CD4-positive, CD25-positive, alpha-beta regulatory T cell (primary cell): ENCODE data around the gene FAM174C. TPM values are rescaled to one million over a fixed set of nuclear protein-coding genes. Genes with fewer than 3 reads are reported as not detected.

Source experiments
- ATAC-seq, 2 donors: fragments of 150-1000 bp; cut with Tn5 transposase; one replicate each; pipeline ENCODE4 v1.10.0; 2021; ENCODE audit warnings: low read depth in 2 of 2, moderate number of reproducible peaks in 2 of 2, moderate library complexity in 1 of 2
- DNase-seq, 3 donors: peaks; one replicate each; pipeline versions ENCODE4 v3.0.0 to v3.0.0-alpha.2; 2012 to 2022; ENCODE audit warnings: mixed read lengths in 1 of 3
- H3K27ac ChIP-seq: one replicate; pipeline ENCODE4 v1.7.0; 2013; ENCODE audit warnings: mild to moderate bottlenecking, low read length; ENCODE audit not compliant: insufficient read depth, poor library complexity, severe bottlenecking
- H3K27me3 ChIP-seq: one replicate; pipeline ENCODE4 v1.7.0; 2013; ENCODE audit warnings: low read length; ENCODE audit not compliant: control insufficient read depth, insufficient read depth
- H3K36me3 ChIP-seq: one replicate; pipeline ENCODE4 v1.7.0; 2013; ENCODE audit warnings: mild to moderate bottlenecking, low read length, moderate library complexity; ENCODE audit not compliant: control insufficient read depth, insufficient read depth
- H3K4me1 ChIP-seq: 2 replicates; pipeline ENCODE4 v1.7.0; 2013; ENCODE audit warnings: mild to moderate bottlenecking, low read length; ENCODE audit not compliant: insufficient read depth, control insufficient read depth, poor library complexity, severe bottlenecking
- H3K4me3 ChIP-seq: one replicate; pipeline ENCODE4 v1.7.0; 2013; ENCODE audit warnings: low read depth, mild to moderate bottlenecking, low read length, moderate library complexity
- H3K9me3 ChIP-seq, 2 experiments: 1 replicate in 1 of 2; 2 replicates in 1 of 2; pipeline ENCODE4 v1.7.0; 2013; ENCODE audit warnings: low read length in 2 of 2, mild to moderate bottlenecking in 1 of 2, moderate library complexity in 1 of 2; ENCODE audit not compliant: control insufficient read depth in 2 of 2
- H3K27ac Mint-ChIP-seq, 3 donors: one replicate each; pipeline ENCODE4 v1.8.0; 2020 to 2022; ENCODE audit warnings: mild to moderate bottlenecking in 3 of 3, mixed read lengths in 3 of 3, moderate library complexity in 2 of 3
- H3K27me3 Mint-ChIP-seq: one replicate; pipeline ENCODE4 v1.8.0; 2022; ENCODE audit warnings: mild to moderate bottlenecking, mixed read lengths
- H3K36me3 Mint-ChIP-seq: one replicate; pipeline ENCODE4 v1.8.0; 2020; ENCODE audit warnings: mixed read lengths
- H3K4me1 Mint-ChIP-seq, 4 donors: one replicate each; pipeline ENCODE4 v1.8.0; 2020 to 2022; ENCODE audit warnings: mixed read lengths in 4 of 4, mild to moderate bottlenecking in 1 of 4
- H3K4me3 Mint-ChIP-seq, 4 donors: one replicate each; pipeline ENCODE4 v1.8.0; 2020 to 2022; ENCODE audit warnings: mild to moderate bottlenecking in 4 of 4, mixed read lengths in 4 of 4, moderate library complexity in 3 of 4
- H3K9me3 Mint-ChIP-seq, 7 donors: one replicate each; pipeline ENCODE4 v1.8.0; 2020 to 2022; ENCODE audit warnings: mixed read lengths in 7 of 7, mild to moderate bottlenecking in 3 of 7, moderate library complexity in 2 of 7
- polyA plus RNA-seq, 4 donors: library from polyadenylated mRNA; unstranded; fragments of 300-500 nt; fragmentation: Illumina TruSeq; gene quantifications; one replicate each; pipeline ENCODE4 v1.2.3, GENCODE V29; 2021
- total RNA-seq: library from RNA; stranded (reverse); gene quantifications from one replicate; pipeline ENCODE4 v1.2.3, GENCODE V29; 2022

The FAM174C gene
- total and polyA plus RNA-seq, 5 donors from 2014 or later = 44.2 to 91.3 (median 87.4) TPM

- H3K4me1 Mint-ChIP-seq = peaks cover 0 to 66% (median 21%) of the 10 kb centered on the region in 4 donors
- Histone ChIP-seq H3K4me3 (no peak overlapping the region), H3K36me3 (peaks cover 2% of the 10 kb centered on the region), H3K27me3 (no peaks in the 10 kb centered on the region), H3K4me1 (peaks cover 70% of the 10 kb centered on the region), H3K9me3 (no peaks in the 10 kb centered on the region), H3K27ac (peak overlapping the region; percentile 100)
- H3K36me3 Mint-ChIP-seq = no peaks in the 10 kb centered on the region
- peaks cover 16% of the 10 kb centered on the region for H3K27me3 Mint-ChIP-seq
- H3K4me3 Mint-ChIP-seq = peak overlapping the region in 2 of 4 donors; percentile 21 to 60
- DNase-seq (no peak), ATAC-seq (no peak)
- peak overlapping the region in 1 of 3 donors; percentile 69 for H3K27ac Mint-ChIP-seq
- H3K9me3 Mint-ChIP-seq = peaks cover 0 to 2% (median 0%) of the 10 kb centered on the region in 7 donors
These were observed 12.7 kb upstream of the FAM174C start for GRCh38 chr19:1262623-1263123.

GRCh38 chr19:1263188-1263587, 12.1 kb upstream of the FAM174C start:
- Mint-ChIP-seq H3K27ac (peak overlapping the region in 2 of 3 donors; percentile 32), H3K27me3 (peaks cover 16% of the 10 kb centered on the region), H3K4me1 (peaks cover 0 to 66% (median 21%) of the 10 kb centered on the region in 4 donors), H3K4me3 (peak overlapping the region; percentile 19 to 60 (median 36)), H3K9me3 (peaks cover 0 to 2% (median 0%) of the 10 kb centered on the region in 7 donors), H3K36me3 (no peaks in the 10 kb centered on the region)
- Histone ChIP-seq H3K27ac (peak overlapping the region; percentile 100), H3K27me3 (no peaks in the 10 kb centered on the region), H3K4me3 (no peak overlapping the region), H3K9me3 (no peaks in the 10 kb centered on the region), H3K4me1 (peaks cover 70% of the 10 kb centered on the region), H3K36me3 (no peaks in the 10 kb centered on the region)
- no peak for DNase-seq
- ATAC-seq = no peak

DNA sequence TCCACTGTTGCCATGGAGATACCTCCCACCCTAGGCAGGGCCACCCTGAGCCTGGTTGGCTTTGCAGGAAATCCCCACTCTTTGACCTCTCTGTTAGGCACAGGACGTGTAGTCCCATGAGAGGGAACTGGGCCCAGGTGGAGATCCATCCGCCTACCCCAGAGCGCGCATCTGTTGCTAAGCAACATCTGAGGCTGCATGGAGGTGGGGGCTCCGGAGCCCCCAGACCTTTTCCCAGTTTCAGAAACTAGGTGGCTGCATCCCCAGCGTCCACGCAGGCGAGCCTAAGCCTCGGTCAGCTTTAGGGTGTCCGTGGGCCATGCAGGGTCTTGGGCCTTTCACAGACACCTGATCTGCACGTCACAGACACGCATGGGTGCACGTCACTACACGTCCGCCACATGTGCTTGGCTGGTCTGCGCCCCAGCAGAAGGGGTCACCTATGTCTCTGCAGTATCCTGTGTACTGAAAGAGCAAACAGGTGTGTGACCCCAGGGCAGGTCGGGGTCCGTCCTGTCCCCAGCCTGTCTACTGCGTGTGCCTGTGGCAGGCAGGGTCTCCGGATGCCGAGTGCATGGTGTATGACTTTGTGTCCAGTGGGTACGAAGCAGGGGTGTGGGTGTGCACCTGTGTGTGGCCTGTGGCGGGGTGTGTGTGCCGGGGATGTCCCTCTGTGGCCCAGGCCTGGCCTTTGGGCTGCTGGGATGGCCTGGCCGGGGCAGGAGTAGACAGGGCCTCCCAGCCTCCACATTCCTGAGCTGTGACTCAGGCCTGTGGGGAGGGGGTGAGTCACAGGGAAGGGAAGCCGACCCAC, 10.3 kb upstream of the FAM174C start:
- Mint-ChIP-seq H3K9me3 (peaks cover 0 to 2% (median 0%) of the 10 kb centered on the region in 7 donors), H3K27ac (peak overlapping the region; percentile 52 to 92 (median 78)), H3K4me3 (peak overlapping the region; percentile 28 to 73 (median 53)), H3K4me1 (peaks cover 0 to 60% (median 15%) of the 10 kb centered on the region in 4 donors), H3K36me3 (peaks cover 1% of the 10 kb centered on the region), H3K27me3 (peaks cover 5% of the 10 kb centered on the region)
- no peak for ATAC-seq
- peaks cover 62% of the 10 kb centered on the region for H3K4me1 ChIP-seq
- H3K9me3 ChIP-seq = no peaks in the 10 kb centered on the region
- no peaks in the 10 kb centered on the region for H3K27me3 ChIP-seq
- no peak overlapping the region for H3K27ac ChIP-seq
- no peak for DNase-seq
- no peak overlapping the region for H3K4me3 ChIP-seq
- H3K36me3 ChIP-seq = no peaks in the 10 kb centered on the region

GRCh38 chr19:1265615-1266128, 9.7 kb upstream of the FAM174C start:
- peak overlapping the region in 1 of 3 donors; percentile 20 for H3K27ac Mint-ChIP-seq
- peaks cover 5% of the 10 kb centered on the region for H3K27me3 Mint-ChIP-seq
- H3K36me3 Mint-ChIP-seq = peaks cover 6% of the 10 kb centered on the region
- H3K9me3 ChIP-seq = no peaks in the 10 kb centered on the region
- H3K27ac ChIP-seq = peak overlapping the region; percentile 73
- peak overlapping the region; percentile 38 to 73 (median 58) for H3K4me3 Mint-ChIP-seq
- peaks cover 62% of the 10 kb centered on the region for H3K4me1 ChIP-seq
- no peaks in the 10 kb centered on the region for H3K27me3 ChIP-seq
- H3K36me3 ChIP-seq = peaks cover under 1% of the 10 kb centered on the region
- peaks cover 0 to 2% (median 0%) of the 10 kb centered on the region in 7 donors for H3K9me3 Mint-ChIP-seq
- H3K4me3 ChIP-seq = no peak overlapping the region
- peak in 1 of 3 donors; percentile 65 for DNase-seq
- H3K4me1 Mint-ChIP-seq = peaks cover 0 to 64% (median 18%) of the 10 kb centered on the region in 4 donors
- peak; percentile 0 for ATAC-seq

DNA sequence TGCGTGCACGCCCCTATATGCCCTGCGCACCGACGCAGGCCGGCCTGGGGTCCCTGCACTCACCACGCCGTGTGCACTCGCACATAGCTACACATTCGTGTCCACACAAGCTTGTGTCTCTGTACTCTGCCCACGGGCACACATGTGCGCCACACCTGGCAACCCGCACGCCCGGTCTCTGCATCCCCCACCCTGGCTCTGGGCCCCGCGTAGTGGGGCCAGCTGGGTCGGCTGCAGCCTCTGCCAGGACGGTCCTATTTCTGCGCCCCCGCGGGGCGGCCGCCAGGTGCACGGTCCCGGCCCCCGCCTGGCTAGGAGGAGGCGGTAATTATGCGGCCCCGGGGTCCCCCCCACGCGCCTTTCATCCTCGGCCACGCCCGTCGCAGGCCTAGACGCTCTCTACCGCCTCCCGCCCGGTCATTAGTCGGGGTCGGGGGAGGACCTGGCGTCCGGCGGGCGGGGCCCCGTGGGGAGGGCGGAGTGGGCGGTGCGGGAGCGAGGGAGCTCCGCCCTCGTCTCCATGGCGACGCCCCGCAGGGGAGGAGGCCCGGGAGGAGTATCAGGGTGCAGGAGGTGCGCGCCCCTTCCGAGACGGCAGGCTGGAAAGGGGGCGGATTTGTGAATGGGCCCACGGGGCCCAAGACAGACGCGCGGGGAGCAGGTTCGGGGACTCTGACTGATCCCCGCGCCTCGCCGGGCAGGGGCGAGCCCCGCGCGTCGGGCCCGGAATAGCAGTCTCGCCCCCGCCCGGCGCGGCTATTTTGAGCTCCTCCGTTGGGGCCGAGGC, 9.0 kb upstream of the FAM174C start:
- no peaks in the 10 kb centered on the region for H3K27me3 ChIP-seq
- peaks cover 7% of the 10 kb centered on the region for H3K36me3 ChIP-seq
- Mint-ChIP-seq H3K4me1 (peaks cover 0 to 69% (median 23%) of the 10 kb centered on the region in 4 donors), H3K36me3 (peaks cover 12% of the 10 kb centered on the region), H3K27me3 (peaks cover 5% of the 10 kb centered on the region), H3K27ac (peak overlapping the region in 1 of 3 donors; percentile 20), H3K4me3 (peak overlapping the region; percentile 52 to 77 (median 69)), H3K9me3 (peaks cover 0 to 2% (median 0%) of the 10 kb centered on the region in 7 donors)
- peak overlapping the region; percentile 73 for H3K27ac ChIP-seq
- no peaks in the 10 kb centered on the region for H3K9me3 ChIP-seq
- DNase-seq = peak; percentile 83 to 90 (median 84)
- ATAC-seq = peak; percentile 35 to 38
- H3K4me1 ChIP-seq = peaks cover 65% of the 10 kb centered on the region
- no peak overlapping the region for H3K4me3 ChIP-seq

GRCh38 chr19:1266916-1267476, 8.3 kb upstream of the FAM174C start:
- peak overlapping the region in 1 of 3 donors; percentile 65 for H3K27ac Mint-ChIP-seq
- DNase-seq = peak; percentile 62 to 74 (median 62)

More at GRCh38 chr19:1266916-1267476, 8.3 kb upstream of the FAM174C start:
- Histone ChIP-seq H3K9me3 (no peaks in the 10 kb centered on the region), H3K27me3 (no peaks in the 10 kb centered on the region), H3K4me1 (peaks cover 65% of the 10 kb centered on the region), H3K4me3 (peak overlapping the region; percentile 13), H3K36me3 (peaks cover 14% of the 10 kb centered on the region), H3K27ac (peak overlapping the region; percentile 73)
- H3K4me3 Mint-ChIP-seq = peak overlapping the region; percentile 47 to 81 (median 76)
- H3K27me3 Mint-ChIP-seq = peaks cover 5% of the 10 kb centered on the region
- ATAC-seq = peak in 1 of 2 donors; percentile 5
- H3K9me3 Mint-ChIP-seq = peaks cover 0 to 2% (median 0%) of the 10 kb centered on the region in 7 donors
- peaks cover 0 to 69% (median 21%) of the 10 kb centered on the region in 4 donors for H3K4me1 Mint-ChIP-seq
- peaks cover 19% of the 10 kb centered on the region for H3K36me3 Mint-ChIP-seq
